ENCODE results near the gene ANTXR1. TPM values are rescaled to one million over a fixed set of nuclear protein-coding genes. Genes with fewer than 3 reads are reported as not detected.

Gene ANTXR1
- total RNA-seq, 1 donor from 2014 or later = 35.5 TPM

- Histone ChIP-seq H3K27me3 (ENCODE audit: control insufficient read depth, insufficient read depth, low read length) (no peaks in the 10 kb centered on the region), H3K4me3 (ENCODE audit: low read depth, low read length) (no peak overlapping the region), H3K36me3 (ENCODE audit: control insufficient read depth, insufficient read depth, low read length) (no peaks in the 10 kb centered on the region)
- no peak for DNase-seq (ENCODE audit: low read depth)
- no peak for TF ChIP-seq CTCF (IDR thresholded peaks at IDR 0.05; ENCODE audit: insufficient read depth, low read length, poor library complexity, severe bottlenecking)
Measured at GRCh38 chr2:69141061-69141460, 128.1 kb downstream of the ANTXR1 start.

GRCh38 chr2:69143748-69144360 lies 130.9 kb downstream of the ANTXR1 start:
- no peak for TF ChIP-seq CTCF (IDR thresholded peaks at IDR 0.05; ENCODE audit: insufficient read depth, low read length, poor library complexity, severe bottlenecking)
- H3K4me3 ChIP-seq (ENCODE audit: low read depth, low read length) = no peak overlapping the region
- no peak for DNase-seq (ENCODE audit: low read depth)
- no peaks in the 10 kb centered on the region for H3K27me3 ChIP-seq (ENCODE audit: control insufficient read depth, insufficient read depth, low read length)
- no peaks in the 10 kb centered on the region for H3K36me3 ChIP-seq (ENCODE audit: control insufficient read depth, insufficient read depth, low read length)

- DNase-seq (ENCODE audit: low read depth) = no peak
- Histone ChIP-seq H3K36me3 (ENCODE audit: control insufficient read depth, insufficient read depth, low read length) (no peaks in the 10 kb centered on the region), H3K27me3 (ENCODE audit: control insufficient read depth, insufficient read depth, low read length) (no peaks in the 10 kb centered on the region), H3K4me3 (ENCODE audit: low read depth, low read length) (no peak overlapping the region)
- TF ChIP-seq CTCF (IDR thresholded peaks at IDR 0.05; ENCODE audit: insufficient read depth, low read length, poor library complexity, severe bottlenecking) = no peak
Measured at GRCh38 chr2:69145204-69145603, 132.2 kb downstream of the ANTXR1 start.

GRCh38 chr2:69147841-69148533 lies 135.0 kb downstream of the ANTXR1 start:
- no peak overlapping the region for H3K4me3 ChIP-seq (ENCODE audit: low read depth, low read length)
- TF ChIP-seq CTCF (IDR thresholded peaks at IDR 0.05; ENCODE audit: insufficient read depth, low read length, poor library complexity, severe bottlenecking) = no peak
- DNase-seq (ENCODE audit: low read depth) = no peak
- H3K36me3 ChIP-seq (ENCODE audit: control insufficient read depth, insufficient read depth, low read length) = no peaks in the 10 kb centered on the region
- no peaks in the 10 kb centered on the region for H3K27me3 ChIP-seq (ENCODE audit: control insufficient read depth, insufficient read depth, low read length)

GRCh38 chr2:69149631-69150215 lies 136.7 kb downstream of the ANTXR1 start:
- no peaks in the 10 kb centered on the region for H3K27me3 ChIP-seq (ENCODE audit: control insufficient read depth, insufficient read depth, low read length)
- DNase-seq (ENCODE audit: low read depth) = no peak
- no peak overlapping the region for H3K4me3 ChIP-seq (ENCODE audit: low read depth, low read length)
- H3K36me3 ChIP-seq (ENCODE audit: control insufficient read depth, insufficient read depth, low read length) = no peaks in the 10 kb centered on the region
- no peak for TF ChIP-seq CTCF (IDR thresholded peaks at IDR 0.05; ENCODE audit: insufficient read depth, low read length, poor library complexity, severe bottlenecking)

Measured in kidney epithelial cell (primary cell).